H1 (cell line): Measurements from ENCODE around the gene MBTPS1. TPM values are rescaled to one million over a fixed set of nuclear protein-coding genes. Genes with fewer than 3 reads are reported as not detected.

Source experiments
- CTCF ChIA-PET: fragments of 300-600 bp; sonication (Branson Sonifier 250); formaldehyde crosslinking; loops from one replicate; lab custom pipeline; 2021; ENCODE audit not compliant: partially characterized antibody; lab: Charles Lee
- POLR2A ChIA-PET: fragments of 300-600 bp; sonication (Branson Sonifier 250); formaldehyde crosslinking; loops from one replicate; lab custom pipeline; 2021; ENCODE audit warnings: inconsistent platforms; ENCODE audit not compliant: partially characterized antibody; lab: Charles Lee
- DNase-seq, 2 experiments: peaks; one replicate each; pipeline versions ENCODE4 v3.0.0 to v3.0.0-alpha.2; 2010 to 2022; ENCODE audit warnings: low spot score in 2 of 2, low read depth in 1 of 2, mixed read lengths in 1 of 2
- FAIRE-seq: peaks from 2 replicates; lab custom pipeline; 2011; peaks lifted over from hg19 to GRCh38; lab: Jason Lieb, UNC
- H2AFZ ChIP-seq: 2 replicates; pipeline ENCODE4 v1.8.1; 2012; ENCODE audit warnings: low read length, inconsistent platforms
- H2AK5ac ChIP-seq: 2 replicates; pipeline ENCODE4 v1.6.1; 2013; ENCODE audit warnings: low read depth, low read length
- H2BK120ac ChIP-seq: replicated peaks from 2 replicates; pipeline ENCODE3; 2013; ENCODE audit warnings: low read depth, low read length, inconsistent platforms
- H2BK12ac ChIP-seq: 2 replicates; pipeline ENCODE4 v1.6.1; 2013; ENCODE audit warnings: low read depth, low read length
- H2BK15ac ChIP-seq: 2 replicates; pipeline ENCODE4 v1.6.1; 2013; ENCODE audit warnings: low read length
- H2BK20ac ChIP-seq: 2 replicates; pipeline ENCODE4 v1.6.1; 2013; ENCODE audit warnings: low read length
- H2BK5ac ChIP-seq: 2 replicates; pipeline ENCODE4 v1.6.1; 2013; ENCODE audit warnings: low read depth, low read length
- H3K14ac ChIP-seq: 2 replicates; pipeline ENCODE4 v1.6.1; 2013; ENCODE audit warnings: inconsistent platforms; ENCODE audit not compliant: insufficient read length
- H3K18ac ChIP-seq: 2 replicates; pipeline ENCODE4 v1.6.1; 2013; ENCODE audit warnings: low read length; ENCODE audit errors: extremely low read depth
- H3K23ac ChIP-seq: 2 replicates; pipeline ENCODE4 v1.6.1; 2013; ENCODE audit warnings: inconsistent platforms; ENCODE audit not compliant: insufficient read length
- H3K23me2 ChIP-seq: 2 replicates; pipeline ENCODE4 v1.6.1; 2013; ENCODE audit warnings: low read depth, low read length
- H3K27ac ChIP-seq: 2 replicates; pipeline ENCODE4 v1.6.1; 2011; ENCODE audit warnings: low read depth, low read length, inconsistent platforms
- H3K27me3 ChIP-seq, 4 experiments: replicated peaks in 1 of 4; 1 replicate in 1 of 4; 2 replicates in 3 of 4; pipeline versions ENCODE4 v1.6.1 to v1.8.1; 2011 to 2013; ENCODE audit warnings: low read length in 3 of 4, mild to moderate bottlenecking in 3 of 4, inconsistent platforms in 2 of 4, mixed read lengths in 2 of 4, moderate library complexity in 1 of 4; ENCODE audit not compliant: control insufficient read depth in 3 of 4, insufficient read depth in 3 of 4; ENCODE audit errors: extremely low read depth in 1 of 4
- H3K36me3 ChIP-seq, 4 experiments: 2 replicates each; pipeline versions ENCODE4 v1.6.1 to v1.8.1; 2011 to 2013; ENCODE audit warnings: mild to moderate bottlenecking in 4 of 4, low read length in 3 of 4, moderate library complexity in 2 of 4, control low read depth in 1 of 4, inconsistent platforms in 1 of 4; ENCODE audit not compliant: insufficient read depth in 4 of 4, control insufficient read depth in 2 of 4
- H3K4ac ChIP-seq: replicated peaks from 2 replicates; pipeline ENCODE3; 2013; ENCODE audit warnings: low read length, low read depth, mixed read lengths, inconsistent platforms; ENCODE audit not compliant: insufficient read length
- H3K4me1 ChIP-seq, 4 experiments: replicated peaks in 1 of 4; 1 replicate in 1 of 4; 2 replicates in 3 of 4; pipeline versions ENCODE4 v1.6.1 to v1.8.1; 2011 to 2013; ENCODE audit warnings: low read length in 3 of 4, inconsistent platforms in 2 of 4, mixed read lengths in 1 of 4; ENCODE audit not compliant: insufficient read depth in 4 of 4, control insufficient read depth in 3 of 4
- H3K4me2 ChIP-seq, 2 experiments: 2 replicates each; pipeline versions ENCODE4 v1.6.1 to v1.8.1; 2011 to 2013; ENCODE audit warnings: low read depth in 2 of 2, low read length in 2 of 2, control low read depth in 1 of 2, inconsistent platforms in 1 of 2, mild to moderate bottlenecking in 1 of 2; ENCODE audit not compliant: insufficient read depth in 1 of 2
- H3K4me3 ChIP-seq, 4 experiments: fragments of 200-600, 300-600 bp in 1 of 4; sonication (generic), shearing (Covaris generic), sonication (Bioruptor Twin) in 1 of 4; 2 replicates each; pipeline versions ENCODE4 v1.5.1 to v1.8.1; 2011 to 2016; ENCODE audit warnings: low read length in 4 of 4, low read depth in 3 of 4, control low read depth in 2 of 4, inconsistent platforms in 2 of 4, mild to moderate bottlenecking in 2 of 4, mixed read lengths in 1 of 4, moderate library complexity in 1 of 4; ENCODE audit not compliant: insufficient read depth in 2 of 4; ENCODE audit errors: extremely low read depth in 1 of 4
- H3K56ac ChIP-seq: replicated peaks from 2 replicates; pipeline ENCODE3; 2013; ENCODE audit warnings: low read depth, mild to moderate bottlenecking, mixed read lengths, low read length, inconsistent platforms; ENCODE audit not compliant: insufficient read length
- H3K79me1 ChIP-seq: 2 replicates; pipeline ENCODE4 v1.6.1; 2013; ENCODE audit warnings: low read depth, low read length, control low read depth
- H3K79me2 ChIP-seq, 2 experiments: 2 replicates each; pipeline versions ENCODE4 v1.6.1 to v1.8.1; 2012 to 2013; ENCODE audit warnings: low read length in 2 of 2, mild to moderate bottlenecking in 2 of 2, inconsistent platforms in 1 of 2; ENCODE audit not compliant: insufficient read depth in 2 of 2, control insufficient read depth in 1 of 2
- H3K9ac ChIP-seq, 4 experiments: replicated peaks in 1 of 4; 1 replicate in 1 of 4; 2 replicates in 3 of 4; pipeline versions ENCODE4 v1.6.1 to v1.8.1; 2011 to 2013; ENCODE audit warnings: low read depth in 3 of 4, low read length in 3 of 4, control low read depth in 2 of 4, mild to moderate bottlenecking in 2 of 4, moderate library complexity in 2 of 4, inconsistent platforms in 1 of 4; ENCODE audit errors: extremely low read depth in 1 of 4
- H3K9me3 ChIP-seq, 2 experiments: 2 replicates each; pipeline versions ENCODE4 v1.6.1 to v1.8.1; 2012 to 2013; ENCODE audit warnings: mild to moderate bottlenecking in 2 of 2, moderate library complexity in 2 of 2, control low read depth in 1 of 2, inconsistent platforms in 1 of 2, low read depth in 1 of 2, low read length in 1 of 2, mixed read lengths in 1 of 2; ENCODE audit not compliant: insufficient read depth in 2 of 2
- H4K20me1 ChIP-seq, 2 experiments: replicated peaks in 1 of 2; 2 replicates each; pipeline versions ENCODE3 to v1.8.1; 2011 to 2013; ENCODE audit warnings: inconsistent platforms in 2 of 2, low read length in 2 of 2, mild to moderate bottlenecking in 1 of 2; ENCODE audit not compliant: insufficient read depth in 2 of 2, control insufficient read depth in 1 of 2
- H4K5ac ChIP-seq: 2 replicates; pipeline ENCODE4 v1.6.1; 2013; ENCODE audit warnings: low read length, low read depth, mixed read lengths, inconsistent platforms; ENCODE audit not compliant: insufficient read length
- H4K8ac ChIP-seq: 2 replicates; pipeline ENCODE4 v1.8.0; 2013; ENCODE audit warnings: mild to moderate bottlenecking, moderate library complexity, low read length, inconsistent platforms; ENCODE audit not compliant: insufficient read depth; ENCODE audit errors: extremely low read depth
- H4K91ac ChIP-seq: replicated peaks from 2 replicates; pipeline ENCODE3; 2013; ENCODE audit warnings: low read length, mixed read lengths, inconsistent platforms; ENCODE audit not compliant: insufficient read length
- CEBPB ChIP-seq: IDR thresholded peaks from 2 replicates; pipeline ENCODE4 v1.6.1; 2012; ENCODE audit warnings: low read depth, low read length
- CHD1 ChIP-seq: IDR thresholded peaks from 2 replicates; pipeline ENCODE4 v1.6.1; 2012; ENCODE audit warnings: low read depth, low read length, improper control_type of control experiment
- CREB1 ChIP-seq: IDR thresholded peaks from 2 replicates; pipeline ENCODE4 v1.6.1; 2012; ENCODE audit warnings: inconsistent platforms
- GABPA ChIP-seq: IDR thresholded peaks from 2 replicates; pipeline ENCODE4 v1.6.1; 2011; ENCODE audit warnings: mild to moderate bottlenecking, low read length, moderate library complexity, borderline replicate concordance; ENCODE audit not compliant: insufficient read depth
- GTF2F1 ChIP-seq: IDR thresholded peaks from 2 replicates; pipeline ENCODE4 v1.6.1; 2012; ENCODE audit warnings: low read depth, low read length, improper control_type of control experiment, borderline replicate concordance
- JUN ChIP-seq: IDR thresholded peaks from 2 replicates; pipeline ENCODE4 v1.6.1; 2011; ENCODE audit warnings: low read depth, mild to moderate bottlenecking, improper control_type of control experiment, low read length
- KDM4A ChIP-seq: IDR thresholded peaks from one replicate; pipeline ENCODE4 v1.7.1; 2012; ENCODE audit warnings: low read depth, mild to moderate bottlenecking, moderate library complexity, low read length, inconsistent platforms; ENCODE audit not compliant: severe bottlenecking
- MAFK ChIP-seq: IDR thresholded peaks from 2 replicates; pipeline ENCODE4 v1.6.1; 2012; ENCODE audit warnings: low read depth, mild to moderate bottlenecking, improper control_type of control experiment, low read length
- RAD21 ChIP-seq, 2 experiments: IDR thresholded peaks in 1 of 2; conservative IDR thresholded peaks in 1 of 2; 2 replicates each; pipeline ENCODE4 v1.6.1; 2011; ENCODE audit warnings: low read depth in 2 of 2, low read length in 2 of 2, improper control_type of control experiment in 1 of 2, inconsistent platforms in 1 of 2, mild to moderate bottlenecking in 1 of 2, moderate library complexity in 1 of 2
- RXRA ChIP-seq: IDR thresholded peaks from 2 replicates; pipeline ENCODE4 v1.6.1; 2011; ENCODE audit warnings: low read depth, mild to moderate bottlenecking, low read length, moderate library complexity; ENCODE audit not compliant: insufficient read depth
- SRF ChIP-seq: IDR thresholded peaks from 2 replicates; pipeline ENCODE4 v1.6.1; 2011; ENCODE audit warnings: mild to moderate bottlenecking, low read depth, low read length, moderate library complexity
- WGBS, 2 experiments: shearing (Covaris generic) in 1 of 2; methylation state at CpG; one replicate each; pipeline versions ENCODE4 v1.1.6 to v1.1.7; 2013 to 2015; ENCODE audit warnings: low lambda C conversion rate in 2 of 2, mixed read lengths in 2 of 2, inconsistent platforms in 1 of 2, low coverage in 1 of 2, missing lambda C conversion rate in 1 of 2; ENCODE audit not compliant: insufficient replicate concordance in 2 of 2, insufficient coverage in 1 of 2, insufficient read length in 1 of 2; ENCODE audit errors: extremely low coverage in 1 of 2, missing lambda C conversion rate in 1 of 2; 5-methylcytosine and 5-hydroxymethylcytosine counted together
- polyA plus RNA-seq, 7 experiments: library from polyadenylated mRNA; depleted of rRNA in 3 of 7; stranded (reverse) in 5 of 7; unstranded in 2 of 7; fragments of >200 nt in 5 of 7; fragments of 200-250 nt in 2 of 7; gene quantifications; 1 replicate in 5 of 7; 2 replicates in 1 of 7; 4 replicates in 1 of 7; pipeline versions ENCODE4 v1.2.1 to v1.2.3, GENCODE V29; 2011 to 2013; ENCODE audit warnings: missing spikeins in 2 of 7, mixed read lengths in 2 of 7
- total RNA-seq: library from RNA; stranded (reverse); fragmentation: NEBNext Ultra II Directional; extraction: Animal tissue kit (Norgen Biotek cat#: 25700); gene quantifications from 2 replicates; pipeline ENCODE4 v1.2.1, GENCODE V29; 2021
- TF ChIP-seq, protein P1 (sequence below): IDR thresholded peaks from 2 replicates; pipeline ENCODE4 v1.6.1; 2011; ENCODE audit warnings: low read length, improper control_type of control experiment

The MBTPS1 gene
- total and polyA plus RNA-seq, 2 of the 8 experiments (the other 6 are each of a cell fraction or from before 2014, with no cell fraction given) = 30.6 to 53.3 TPM

GRCh38 chr16:84021488-84021887, 95.3 kb downstream of the MBTPS1 start:
- no peak overlapping the region for H4K8ac ChIP-seq
- TF ChIP-seq SRF (no peak), GABPA (no peak), RXRA (no peak), GTF2F1 (no peak), MAFK (no peak), CREB1 (no peak), KDM4A (no peak), CHD1 (no peak), CEBPB (no peak), RAD21 (IDR thresholded peaks at IDR 0.05 in 1 of 2, conservative IDR thresholded peaks at IDR 0.05 in 1 of 2; ENCODE audit: low read depth in 2 of 2, low read length in 2 of 2) (no peak), JUN (no peak)
- TF ChIP-seq, protein P1, sequence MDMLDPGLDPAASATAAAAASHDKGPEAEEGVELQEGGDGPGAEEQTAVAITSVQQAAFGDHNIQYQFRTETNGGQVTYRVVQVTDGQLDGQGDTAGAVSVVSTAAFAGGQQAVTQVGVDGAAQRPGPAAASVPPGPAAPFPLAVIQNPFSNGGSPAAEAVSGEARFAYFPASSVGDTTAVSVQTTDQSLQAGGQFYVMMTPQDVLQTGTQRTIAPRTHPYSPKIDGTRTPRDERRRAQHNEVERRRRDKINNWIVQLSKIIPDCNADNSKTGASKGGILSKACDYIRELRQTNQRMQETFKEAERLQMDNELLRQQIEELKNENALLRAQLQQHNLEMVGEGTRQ = no peak
- no peak overlapping the region for H2BK15ac ChIP-seq
- H3K23me2 ChIP-seq = no peaks in the 10 kb centered on the region
- WGBS, 2 experiments = 92% methylated on average over 5 of the region's 5 CpGs; no CpG with 5 or more reads in 1 of the 2 experiments
- no peaks in the 10 kb centered on the region for H3K36me3 ChIP-seq
- no peak for FAIRE-seq
- no peaks in the 10 kb centered on the region for H3K79me1 ChIP-seq
- no peak overlapping the region for H2BK5ac ChIP-seq
- no peak overlapping the region for H3K27ac ChIP-seq
- ChIA-PET CTCF (interaction anchor here (1.0 to 1.3 kb wide), 3 partner anchors 23 to 88 kb away, joined by 3 read pairs; no protein-coding TSS in a partner anchor), POLR2A (interaction anchor here (1.6 kb wide), 1 partner anchor 16 kb away, joined by 5 read pairs; no protein-coding TSS in a partner anchor)
- H3K4me1 ChIP-seq = peaks cover 0 to 4% (median 0%) of the 10 kb centered on the region in 4 experiments; a peak in 2 of 7 replicates
- no peak overlapping the region for H3K9ac ChIP-seq
- no peak overlapping the region for H3K14ac ChIP-seq
- no peak overlapping the region for H4K5ac ChIP-seq
- no peak overlapping the region for H3K18ac ChIP-seq
- no peak overlapping the region for H2BK20ac ChIP-seq
- no peak for DNase-seq
- no peak overlapping the region for H2BK12ac ChIP-seq
- H2AK5ac ChIP-seq = no peak overlapping the region
- H3K79me2 ChIP-seq = no peaks in the 10 kb centered on the region
- no peak overlapping the region for H4K91ac ChIP-seq
- no peak overlapping the region for H3K4me3 ChIP-seq
- no peak overlapping the region for H3K4ac ChIP-seq
- H2AFZ ChIP-seq = no peak overlapping the region
- no peak overlapping the region for H2BK120ac ChIP-seq
- H3K4me2 ChIP-seq = no peak overlapping the region
- no peaks in the 10 kb centered on the region for H4K20me1 ChIP-seq
- no peaks in the 10 kb centered on the region for H3K27me3 ChIP-seq
- H3K23ac ChIP-seq = no peak overlapping the region
- H3K9me3 ChIP-seq = peaks cover 10 to 12% of the 10 kb centered on the region in 2 experiments; a peak in 3 of 4 replicates
- H3K56ac ChIP-seq = no peak overlapping the region
